Hippocampal formation (tissue), 2 donors: ENCODE results near the gene SLC19A2.
A peak's percentile ranks its signal among the peaks of the same experiment; 100 is the strongest.
"Not testable (repeated sequence)": the region's sequence is repeated elsewhere in the genome, so short reads cannot be mapped to it uniquely, and the experiment has no call there.

ENCODE experiments used
- DNase-seq, 2 donors: peaks; one replicate each; lab custom pipeline; 2025; lab: John Stamatoyannopoulos, UW

SLC19A2 gene, protein sequence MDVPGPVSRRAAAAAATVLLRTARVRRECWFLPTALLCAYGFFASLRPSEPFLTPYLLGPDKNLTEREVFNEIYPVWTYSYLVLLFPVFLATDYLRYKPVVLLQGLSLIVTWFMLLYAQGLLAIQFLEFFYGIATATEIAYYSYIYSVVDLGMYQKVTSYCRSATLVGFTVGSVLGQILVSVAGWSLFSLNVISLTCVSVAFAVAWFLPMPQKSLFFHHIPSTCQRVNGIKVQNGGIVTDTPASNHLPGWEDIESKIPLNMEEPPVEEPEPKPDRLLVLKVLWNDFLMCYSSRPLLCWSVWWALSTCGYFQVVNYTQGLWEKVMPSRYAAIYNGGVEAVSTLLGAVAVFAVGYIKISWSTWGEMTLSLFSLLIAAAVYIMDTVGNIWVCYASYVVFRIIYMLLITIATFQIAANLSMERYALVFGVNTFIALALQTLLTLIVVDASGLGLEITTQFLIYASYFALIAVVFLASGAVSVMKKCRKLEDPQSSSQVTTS

DNA sequence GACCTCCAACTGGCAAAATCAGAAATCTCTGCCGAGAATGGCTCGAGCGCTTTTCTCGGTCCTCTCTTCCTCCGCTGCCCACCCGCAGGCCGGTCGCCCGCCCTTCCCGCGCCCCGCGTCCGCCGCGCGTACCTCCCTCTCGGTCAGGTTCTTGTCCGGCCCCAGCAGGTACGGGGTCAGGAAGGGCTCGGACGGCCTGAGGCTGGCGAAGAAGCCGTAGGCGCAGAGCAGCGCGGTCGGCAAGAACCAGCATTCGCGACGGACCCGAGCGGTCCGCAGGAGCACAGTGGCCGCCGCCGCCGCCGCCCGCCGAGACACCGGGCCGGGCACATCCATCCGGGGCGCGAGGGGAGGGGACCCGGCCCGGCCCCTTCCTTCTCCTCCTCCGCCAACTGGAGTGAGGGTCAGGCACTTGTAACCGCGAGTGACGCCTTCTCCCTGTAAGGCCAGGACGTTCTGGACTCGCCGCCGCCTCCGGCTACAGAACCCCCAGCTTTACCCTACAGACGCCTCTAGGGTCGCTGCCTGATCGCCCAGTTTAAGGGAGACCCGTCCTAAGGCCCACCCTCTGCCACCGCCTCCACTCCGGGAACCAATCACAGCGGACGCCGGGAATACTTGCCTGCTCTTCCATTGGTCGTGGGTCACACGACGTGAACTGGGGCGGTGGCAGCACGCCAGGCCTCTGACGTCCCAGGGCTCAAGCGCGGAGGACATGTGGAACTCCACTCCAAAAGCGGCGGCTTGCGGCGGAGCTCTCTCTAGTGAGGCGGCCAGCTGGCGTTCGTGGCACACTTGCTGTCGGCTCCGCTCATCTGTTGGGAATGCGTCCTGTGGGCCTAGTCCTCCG is at the start of gene SLC19A2:
Gene SLC19A2, minus strand, starts transcription at position 514 of the 850 bp plus-strand sequence. Its CDS starts 178 bp downstream, at position 336.
- peak; percentile 99 for DNase-seq

- DNase-seq, result no peak
Measured at GRCh38 chr1:169534653-169535052, 48.9 kb upstream of the SLC19A2 start.

DNA sequence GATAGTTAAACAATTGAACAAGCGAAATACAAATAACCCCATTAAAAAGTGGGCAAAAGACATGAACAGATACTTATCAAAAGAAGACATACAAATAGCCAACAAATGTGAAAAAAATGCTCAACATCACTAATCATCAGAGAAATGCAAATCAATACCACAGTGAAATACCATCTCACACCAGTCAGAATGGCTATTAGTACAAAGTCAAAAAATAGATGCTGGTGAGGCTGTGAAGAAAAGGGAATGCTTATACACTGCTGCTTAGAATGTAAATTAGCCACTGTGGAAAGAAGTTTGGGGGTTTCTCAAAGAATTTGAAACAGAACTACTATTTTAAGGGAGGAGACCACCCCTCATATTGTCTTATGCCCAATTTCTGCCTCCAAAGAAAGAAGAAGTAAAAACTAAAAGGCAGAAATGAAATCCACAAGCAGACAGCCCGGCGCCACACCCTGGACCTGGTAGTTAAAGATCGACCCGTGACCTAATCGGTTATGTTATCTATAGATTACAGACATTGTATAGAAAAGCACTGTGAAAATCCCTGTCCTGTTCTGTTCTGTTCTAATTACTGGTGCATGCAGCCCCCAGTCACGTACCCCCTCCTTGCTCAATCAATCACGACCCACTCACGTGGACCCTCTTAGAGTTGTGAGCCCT is 47.9 kb upstream of the SLC19A2 start:
- not testable (repeated sequence) for DNase-seq

DNA sequence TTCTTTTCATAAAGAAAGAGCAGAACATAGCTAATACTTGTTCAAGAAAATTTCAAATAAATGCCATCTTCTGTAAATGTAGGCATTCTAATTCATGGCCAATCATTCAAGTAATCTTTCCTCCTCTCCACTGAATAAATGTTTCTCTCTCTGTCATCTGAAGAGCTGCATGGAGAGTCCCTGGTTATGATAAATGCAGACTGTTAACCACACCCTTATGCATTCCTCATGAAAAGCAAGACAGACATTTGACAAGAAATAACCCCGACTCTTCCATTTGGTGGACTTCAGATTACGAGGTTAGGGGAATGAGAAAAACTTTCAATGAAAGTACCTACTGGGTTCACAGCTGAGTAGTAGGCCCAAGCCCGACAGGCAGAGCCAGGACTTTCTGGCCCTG is 44.7 kb upstream of the SLC19A2 start:
- no peak for DNase-seq

GRCh38 chr1:169529068-169529642 is 43.4 kb upstream of the SLC19A2 start:
- DNase-seq, result no peak

DNA sequence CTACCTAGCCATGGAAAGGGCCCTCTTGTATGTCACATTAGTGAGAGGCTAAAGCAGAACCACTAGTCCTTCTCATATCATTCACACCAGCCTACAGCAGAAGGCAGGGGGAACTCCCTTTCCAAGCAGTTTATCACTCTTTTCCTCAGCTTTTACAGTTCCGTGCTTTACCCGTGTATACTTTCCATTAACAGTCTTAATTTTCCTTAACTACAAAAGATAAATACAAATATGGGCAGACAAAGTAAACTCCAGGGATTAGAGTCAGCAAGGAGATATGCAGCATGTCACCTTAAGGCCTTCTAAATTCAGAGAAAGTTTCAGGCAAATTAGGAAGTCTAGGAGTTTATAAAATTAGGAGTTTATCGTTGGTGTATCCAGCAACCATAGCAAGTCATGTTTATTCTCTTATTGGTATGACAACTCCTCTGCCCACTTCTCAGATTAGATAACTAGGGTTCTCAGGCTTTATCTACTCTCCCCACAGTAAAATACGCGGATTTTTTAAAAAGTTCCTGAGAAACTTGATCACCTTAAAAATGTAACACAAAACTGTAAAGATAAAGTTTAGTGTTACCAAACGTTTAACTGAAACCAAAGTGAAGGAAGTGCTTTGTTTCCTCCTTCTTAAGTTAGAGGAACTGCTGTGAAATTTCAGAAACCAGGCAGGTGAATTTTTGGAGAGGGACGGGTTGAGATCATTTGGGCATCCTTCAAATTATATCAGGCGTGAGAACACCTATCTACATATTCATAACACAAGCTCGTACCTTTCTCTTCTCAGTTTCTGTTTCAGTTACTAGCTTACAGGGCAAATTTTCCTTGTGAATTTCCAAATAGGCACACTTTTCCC is 42.7 kb upstream of the SLC19A2 start:
- DNase-seq, result no peak

DNA sequence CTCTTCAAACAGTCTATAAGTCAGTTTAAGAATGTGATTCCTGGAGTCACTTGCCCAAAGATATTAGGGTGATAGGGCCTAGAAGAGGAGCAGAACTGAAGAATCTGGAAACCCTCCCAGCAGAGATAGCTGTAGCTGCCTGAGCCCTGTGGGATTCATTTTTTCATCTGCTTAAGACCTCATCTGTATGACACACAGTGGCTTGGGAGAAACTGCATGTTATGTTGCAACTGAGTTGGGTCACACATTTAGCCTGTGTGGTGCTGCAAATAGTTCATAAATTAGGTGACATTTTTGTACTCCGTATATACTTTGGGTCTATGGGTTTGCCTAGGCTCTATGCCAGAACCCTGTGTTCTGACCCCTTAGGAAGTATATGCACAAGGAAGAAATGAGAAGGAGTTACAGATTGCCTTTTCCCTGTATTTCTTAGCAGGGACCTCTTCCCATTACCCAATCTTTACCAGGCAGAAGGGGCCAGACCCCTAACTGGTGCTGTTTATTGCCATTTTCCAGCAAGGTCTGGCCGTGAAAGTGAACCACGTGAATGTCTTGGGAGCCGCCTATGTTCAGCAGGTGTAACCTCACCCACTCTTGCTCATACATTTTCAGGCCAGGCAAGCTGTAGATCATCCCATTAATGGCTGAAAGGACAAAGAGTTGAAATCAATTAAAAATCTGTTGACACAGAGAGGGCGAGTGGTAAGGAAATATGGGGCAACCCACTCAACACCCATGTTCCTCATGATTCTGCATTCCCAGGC is 41.9 kb upstream of the SLC19A2 start:
- DNase-seq, result no peak

DNA sequence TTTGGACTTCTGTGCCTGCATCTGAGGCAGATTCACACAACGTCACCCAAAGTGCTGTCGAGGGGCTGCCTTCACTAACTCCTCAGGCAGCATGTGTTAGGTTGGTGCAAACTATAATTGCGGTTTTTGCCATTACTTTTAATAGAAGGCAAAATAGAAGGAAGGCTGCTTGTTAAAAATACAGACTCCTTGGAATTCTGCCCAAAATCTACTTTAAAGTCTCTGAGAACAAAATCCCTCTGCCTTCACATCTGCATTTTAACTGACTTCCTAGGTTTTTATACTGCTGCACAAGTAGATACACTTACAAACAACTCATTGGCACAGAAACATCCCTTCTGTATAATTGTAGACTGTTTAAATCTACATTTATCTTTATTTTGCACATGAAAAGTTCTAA is 41.3 kb upstream of the SLC19A2 start:
- no peak for DNase-seq

GRCh38 chr1:169526120-169526832 is 40.5 kb upstream of the SLC19A2 start:
- DNase-seq, result no peak

DNA sequence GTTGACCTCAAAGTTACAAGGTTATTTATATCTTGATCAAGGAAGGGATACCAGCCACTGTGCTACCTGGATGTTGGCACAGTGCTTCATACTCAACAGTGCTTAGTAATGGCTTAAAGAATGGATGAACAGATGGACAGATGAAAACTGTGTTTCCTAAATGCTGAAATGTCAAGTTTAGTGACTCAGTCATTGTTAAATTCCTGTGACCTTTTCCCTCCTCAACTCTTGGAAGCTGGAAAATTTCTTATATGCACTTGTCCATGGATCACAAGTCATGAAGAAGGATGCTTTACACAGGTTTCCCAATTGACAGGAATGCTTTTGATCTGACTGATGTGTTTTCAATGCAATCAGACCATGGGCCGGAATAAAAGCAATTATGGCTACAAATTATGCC is 39.6 kb upstream of the SLC19A2 start:
- no peak for DNase-seq

DNA sequence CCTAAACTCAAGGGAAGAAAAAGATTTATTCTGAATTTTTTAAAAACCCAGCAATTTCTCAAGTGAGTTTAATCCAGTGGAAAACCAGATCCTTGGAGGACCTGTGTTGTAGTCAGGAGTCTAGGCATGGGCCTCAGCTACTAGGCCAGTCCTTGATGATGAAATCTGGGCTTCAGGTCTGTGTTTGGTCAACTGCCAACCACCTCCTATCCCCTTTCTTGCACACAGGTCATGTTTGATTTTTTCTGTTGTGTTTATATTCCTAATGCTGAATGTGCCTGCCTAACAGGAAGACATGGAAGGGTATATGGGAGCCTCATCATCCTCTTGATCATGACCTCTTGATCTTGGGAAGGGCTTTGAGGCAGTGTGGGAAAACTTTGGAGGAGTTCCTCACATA is 38.2 kb upstream of the SLC19A2 start:
- DNase-seq, result no peak

DNA sequence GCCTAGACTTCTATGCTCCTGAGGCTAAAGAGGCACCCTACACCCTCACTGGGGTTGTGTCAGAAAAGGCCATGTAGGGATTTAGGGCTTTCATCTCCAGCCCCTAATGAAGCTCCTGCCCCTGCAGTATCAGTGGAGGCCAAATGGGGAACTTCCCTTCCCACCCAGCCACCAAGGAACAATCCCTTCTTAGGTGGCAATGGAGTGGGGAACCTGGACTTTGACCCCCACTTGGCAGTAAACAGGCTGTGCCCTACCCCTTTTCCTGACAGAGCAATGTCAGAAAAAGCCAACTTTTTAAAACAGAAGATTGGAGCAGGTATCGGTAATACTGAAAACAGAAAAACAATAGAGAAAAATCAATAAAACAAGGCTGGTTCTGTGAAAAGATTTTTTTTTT is 35.5 kb upstream of the SLC19A2 start:
- DNase-seq, result no peak

DNA sequence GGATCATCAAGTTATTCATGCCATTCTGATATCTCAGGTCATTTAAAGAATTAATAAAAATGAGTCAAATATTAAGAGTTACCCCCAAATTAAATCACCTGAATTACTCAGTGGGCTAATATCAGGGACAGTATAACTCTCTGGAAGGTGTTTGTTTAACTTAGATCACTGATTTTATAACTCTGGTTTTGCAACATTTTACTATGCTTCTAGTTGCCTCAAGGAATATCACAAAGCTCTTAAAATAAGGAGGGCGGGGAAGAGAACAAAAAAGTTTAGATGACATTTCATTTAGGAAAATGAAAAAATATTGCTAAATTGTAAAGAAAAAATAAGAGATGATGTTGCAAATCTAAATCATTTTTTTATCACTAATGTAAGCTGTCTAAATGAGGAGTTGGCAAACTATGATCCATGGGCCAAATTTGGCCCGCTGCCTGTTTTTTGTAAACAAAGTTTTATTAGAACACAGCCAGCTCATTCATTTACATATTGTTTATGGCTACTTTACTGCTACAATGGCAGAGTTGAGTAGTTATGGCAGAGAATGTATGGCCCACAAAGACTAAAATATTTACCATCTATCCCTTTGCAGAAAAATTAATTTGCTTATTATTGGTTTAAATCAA is 31.9 kb upstream of the SLC19A2 start:
- DNase-seq, result no peak

- DNase-seq, result no peak
Measured at GRCh38 chr1:169515641-169516040, 29.9 kb upstream of the SLC19A2 start.

GRCh38 chr1:169514566-169515270 is 29.0 kb upstream of the SLC19A2 start:
- no peak for DNase-seq

DNA sequence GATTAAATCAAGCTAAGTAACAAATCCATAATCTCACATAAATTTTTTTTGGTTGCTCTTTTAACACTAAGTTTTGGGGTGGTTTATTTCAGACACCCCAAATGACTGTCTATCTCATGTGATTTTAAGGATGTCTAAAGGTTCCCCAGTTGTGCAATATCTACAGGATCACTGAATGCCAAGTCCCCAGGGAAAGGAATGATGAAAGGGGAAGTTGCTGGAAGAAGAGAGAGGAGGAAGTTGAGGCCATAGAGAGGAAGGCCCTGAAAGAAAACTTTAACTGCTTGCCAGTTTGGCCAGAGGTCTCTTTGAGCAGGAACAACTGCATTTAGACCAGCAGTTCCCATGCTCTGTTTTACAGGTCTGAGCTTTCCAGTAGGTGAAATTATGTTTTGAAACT is 27.5 kb upstream of the SLC19A2 start:
- DNase-seq, result no peak

DNA sequence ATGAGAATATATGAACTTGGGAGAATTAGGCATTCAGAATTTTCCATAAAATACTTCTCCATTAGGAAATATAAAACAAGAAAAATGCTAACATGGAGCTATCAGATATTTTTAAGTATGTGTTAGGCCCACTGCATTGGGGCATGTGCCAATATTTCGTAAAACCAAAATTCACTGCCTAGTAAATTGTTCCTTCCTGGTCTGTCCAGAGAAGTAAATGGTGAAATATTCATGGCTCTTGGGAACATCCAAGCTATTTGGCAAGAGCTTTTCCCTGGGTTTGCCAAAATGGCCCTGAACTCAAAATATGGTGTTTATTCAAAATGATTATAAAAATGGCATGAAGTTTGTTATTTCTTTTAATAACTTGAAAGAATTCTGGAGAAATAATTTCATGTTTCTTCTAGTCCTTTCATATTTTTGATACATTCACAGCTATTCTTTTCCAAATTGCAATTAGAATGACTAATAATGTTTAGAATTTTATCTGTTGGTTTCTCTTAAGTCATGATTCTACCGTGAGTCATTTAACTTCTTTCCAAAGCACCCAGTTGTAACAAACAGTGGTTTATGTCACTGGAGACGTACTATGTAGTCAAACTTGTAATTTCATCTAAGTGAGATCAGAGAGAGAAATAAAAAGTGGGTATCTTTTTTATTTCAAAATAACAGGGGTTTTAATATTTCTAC is 25.7 kb upstream of the SLC19A2 start:
- no peak for DNase-seq

- DNase-seq, result no peak
Measured at GRCh38 chr1:169510060-169510459, 24.3 kb upstream of the SLC19A2 start.
